KOPT-K1 (cell line): ENCODE data around the gene NOS1.

ENCODE experiments used
- H3K27ac ChIP-seq: fragments of 200-600 bp; sonication (generic); 2 replicates; pipeline ENCODE4 v1.5.1; 2016; ENCODE audit warnings: antibody characterized with exemption, mild to moderate bottlenecking, low read depth, low read length; ENCODE audit not compliant: poor library complexity, severe bottlenecking
- H3K36me3 ChIP-seq: fragments of 200-600 bp; sonication (generic); 2 replicates; pipeline ENCODE4 v1.5.1; 2017; ENCODE audit warnings: antibody characterized with exemption, mild to moderate bottlenecking, low read length, moderate library complexity; ENCODE audit not compliant: insufficient read depth
- H3K9me3 ChIP-seq: fragments of 200-600 bp; sonication (generic); 2 replicates; pipeline ENCODE4 v1.5.1; 2017; ENCODE audit warnings: antibody characterized with exemption, low read length, mild to moderate bottlenecking; ENCODE audit not compliant: insufficient read depth, poor library complexity, severe bottlenecking

NOS1 gene

GRCh38 chr12:117328556-117329100, 32.8 kb downstream of the NOS1 start:
- Histone ChIP-seq H3K36me3 (no peaks in the 10 kb centered on the region), H3K27ac (no peak overlapping the region), H3K9me3 (no peaks in the 10 kb centered on the region)

DNA sequence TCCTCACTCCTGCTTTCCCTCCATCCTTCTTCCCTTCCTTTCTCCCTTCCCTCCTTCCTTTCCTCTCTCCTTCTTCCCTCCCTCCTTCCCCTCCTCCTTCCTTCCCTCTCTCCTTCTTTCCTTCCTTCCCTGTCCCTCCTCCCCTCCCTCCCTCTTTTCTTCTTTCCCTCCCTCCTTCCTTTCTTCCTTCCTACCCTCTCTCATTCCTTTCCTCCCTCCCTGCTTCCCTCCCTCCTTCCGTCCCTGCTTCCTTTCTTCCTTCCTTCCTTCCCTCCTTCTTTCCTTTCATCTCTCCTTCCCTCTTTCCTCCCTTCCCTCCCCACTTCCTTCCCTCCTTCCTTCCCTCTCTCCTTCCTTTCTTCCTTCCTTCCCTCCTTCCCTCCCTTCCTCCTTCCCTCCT, 39.0 kb downstream of the NOS1 start:
- Histone ChIP-seq H3K27ac (no peak overlapping the region), H3K9me3 (no peaks in the 10 kb centered on the region), H3K36me3 (no peaks in the 10 kb centered on the region)

GRCh38 chr12:117321572-117321971, 39.9 kb downstream of the NOS1 start:
- Histone ChIP-seq H3K36me3 (no peaks in the 10 kb centered on the region), H3K27ac (no peak overlapping the region), H3K9me3 (peaks cover under 1% of the 10 kb centered on the region)

DNA sequence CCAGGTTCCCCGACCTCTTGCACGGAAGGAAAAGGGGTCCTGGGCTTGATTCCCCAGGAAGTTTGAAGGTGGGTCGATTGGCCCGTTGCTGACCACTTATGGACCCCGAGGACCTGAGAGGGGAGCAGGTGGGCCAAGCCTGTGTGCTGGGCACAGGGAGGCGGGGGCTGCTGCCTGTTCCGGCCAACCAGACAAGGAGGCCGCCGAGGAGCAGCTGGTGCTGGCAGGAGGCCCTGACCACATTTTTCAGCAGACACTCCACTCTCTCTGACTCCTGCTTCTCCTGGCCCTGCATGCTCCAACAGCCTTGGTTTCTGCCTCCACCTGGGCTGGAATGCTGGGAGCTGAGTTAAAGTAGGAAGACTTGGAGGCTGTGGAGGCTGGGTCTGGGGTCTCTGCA, 42.8 kb downstream of the NOS1 start:
- H3K9me3 ChIP-seq: peaks cover 12% of the 10 kb centered on the region
- no peak overlapping the region for H3K27ac ChIP-seq
- H3K36me3 ChIP-seq: no peaks in the 10 kb centered on the region

DNA sequence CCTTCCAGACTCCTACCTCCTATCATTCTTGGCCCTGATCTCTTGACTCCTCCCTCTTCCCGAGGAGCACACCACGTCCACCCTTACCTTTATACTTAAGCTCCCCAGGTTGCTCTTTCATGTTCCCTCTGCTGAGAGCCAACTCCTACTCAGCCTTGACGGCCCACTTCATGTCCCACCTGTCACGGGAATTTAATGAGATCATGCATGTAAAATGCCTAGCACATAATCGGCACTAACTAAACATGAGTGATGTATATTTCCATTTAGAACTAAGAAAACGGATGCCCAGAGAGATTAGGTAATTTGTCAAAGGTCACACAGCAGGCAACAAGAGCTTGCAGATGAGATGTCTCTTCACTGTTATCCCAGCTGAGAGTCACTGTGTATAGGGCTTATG, 45.1 kb downstream of the NOS1 start:
- H3K9me3 ChIP-seq: peaks cover 12% of the 10 kb centered on the region
- no peak overlapping the region for H3K27ac ChIP-seq
- no peaks in the 10 kb centered on the region for H3K36me3 ChIP-seq

DNA sequence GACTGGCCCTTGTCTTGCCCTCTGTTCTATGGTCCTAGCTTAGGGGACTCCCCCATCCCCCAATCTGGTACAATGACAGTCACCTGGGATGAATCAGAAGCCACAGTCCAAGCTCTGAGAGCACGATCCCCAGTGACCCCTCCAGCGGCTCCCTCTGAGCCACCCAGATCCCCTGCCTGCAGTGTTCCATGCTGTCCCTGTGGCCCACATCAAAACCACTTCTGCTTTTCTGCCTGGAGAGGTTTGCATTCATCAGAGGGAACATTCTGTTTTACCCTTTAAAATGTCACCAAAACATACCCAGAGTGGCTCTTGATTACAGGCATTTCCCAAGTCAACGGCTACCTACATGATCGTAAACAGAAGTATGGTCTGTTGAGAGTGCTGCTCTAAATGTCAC, 47.5 kb downstream of the NOS1 start:
- no peak overlapping the region for H3K27ac ChIP-seq
- H3K9me3 ChIP-seq: peaks cover 12% of the 10 kb centered on the region
- no peaks in the 10 kb centered on the region for H3K36me3 ChIP-seq

DNA sequence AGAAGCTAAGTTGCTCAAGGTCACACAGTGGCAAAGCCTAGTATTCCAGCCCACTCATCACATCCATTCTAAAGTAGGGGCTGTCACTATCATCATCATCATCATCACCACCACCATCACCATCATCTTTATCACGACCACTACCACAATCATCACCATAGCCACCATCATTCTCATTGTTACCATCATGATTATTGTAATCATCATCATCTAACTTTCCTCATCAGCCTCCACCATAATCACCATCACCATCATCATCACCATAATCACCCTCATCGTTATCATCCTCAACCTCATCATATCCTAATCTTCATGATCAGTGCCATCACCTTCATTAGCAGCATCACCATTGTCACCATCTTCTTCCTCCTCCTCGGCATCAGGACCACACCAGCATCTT, 48.7 kb downstream of the NOS1 start:
- Histone ChIP-seq H3K27ac (no peak overlapping the region), H3K36me3 (no peaks in the 10 kb centered on the region), H3K9me3 (peaks cover 12% of the 10 kb centered on the region)

GRCh38 chr12:117309276-117309925, 52.0 kb downstream of the NOS1 start:
- no peaks in the 10 kb centered on the region for H3K9me3 ChIP-seq
- no peaks in the 10 kb centered on the region for H3K36me3 ChIP-seq
- no peak overlapping the region for H3K27ac ChIP-seq

GRCh38 chr12:117300174-117300573, 61.3 kb downstream of the NOS1 start:
- Histone ChIP-seq H3K9me3 (no peaks in the 10 kb centered on the region), H3K36me3 (no peaks in the 10 kb centered on the region), H3K27ac (no peak overlapping the region)

DNA sequence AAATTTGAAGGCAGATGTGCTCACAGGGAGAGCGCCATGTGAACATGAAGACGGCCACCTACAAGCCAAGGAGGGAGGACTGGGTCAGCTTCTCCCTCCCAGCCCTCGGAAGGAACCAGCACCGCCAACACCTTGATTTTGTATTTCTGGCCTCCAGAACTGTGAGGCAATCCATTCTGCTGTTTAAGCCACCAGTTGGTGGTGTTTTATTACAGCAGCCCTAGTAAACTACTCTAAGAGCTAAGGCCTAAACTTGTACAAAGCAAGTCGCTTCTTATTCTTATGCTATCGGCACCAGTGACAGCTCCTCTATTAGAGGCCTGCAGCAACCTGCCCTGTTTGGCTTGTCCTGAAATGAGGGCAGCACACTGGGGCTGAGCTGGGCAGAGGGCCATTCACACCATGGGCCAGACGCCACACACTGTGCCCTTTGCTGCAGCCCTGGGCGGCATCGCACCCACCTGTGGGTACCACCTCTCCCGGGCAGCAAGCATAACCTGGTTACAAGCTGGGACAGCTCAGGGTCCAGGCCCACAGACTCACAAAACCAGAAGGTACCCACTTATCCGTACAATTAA, 62.7 kb downstream of the NOS1 start:
- Histone ChIP-seq H3K36me3 (no peaks in the 10 kb centered on the region), H3K9me3 (no peaks in the 10 kb centered on the region), H3K27ac (no peak overlapping the region)

DNA sequence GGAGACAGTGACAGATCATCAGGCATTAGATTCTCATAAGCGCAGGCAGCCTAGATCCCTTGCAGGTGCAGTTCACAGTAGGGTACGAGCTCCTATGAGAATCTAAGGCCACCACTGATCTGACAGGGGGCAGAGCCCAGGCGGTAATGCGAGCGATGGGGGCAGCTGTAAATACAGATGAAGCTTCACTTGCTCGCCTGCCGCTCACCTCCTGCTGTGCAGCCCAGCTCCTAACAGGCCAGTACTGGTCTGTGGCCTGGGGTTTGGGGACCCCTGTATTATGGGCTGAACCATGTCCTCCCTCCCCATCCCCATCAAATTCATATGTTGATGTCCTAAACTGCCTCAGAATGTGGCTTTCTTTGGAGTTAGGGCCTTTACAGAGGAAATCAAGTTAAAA, 63.2 kb downstream of the NOS1 start:
- Histone ChIP-seq H3K27ac (no peak overlapping the region), H3K9me3 (no peaks in the 10 kb centered on the region), H3K36me3 (no peaks in the 10 kb centered on the region)

DNA sequence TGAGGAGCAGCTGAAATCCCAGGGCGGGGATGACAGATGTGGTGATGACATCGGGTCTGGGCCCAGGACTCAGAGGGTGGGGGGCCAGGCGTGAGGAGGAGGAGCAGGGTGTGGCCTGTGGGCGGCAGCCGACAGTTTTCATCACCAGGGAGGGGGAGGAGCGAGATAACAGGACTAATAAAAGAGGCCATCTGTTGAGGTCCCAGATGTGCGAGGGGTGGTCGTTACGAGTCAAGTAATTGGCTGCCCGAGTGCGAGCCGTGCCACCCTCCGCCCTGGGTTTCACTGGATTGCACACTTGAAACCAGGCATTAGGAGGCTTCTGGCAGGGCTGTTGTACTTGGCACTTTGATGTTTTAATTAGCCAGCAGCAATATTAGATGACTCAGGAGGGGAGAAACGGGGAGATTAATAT, 67.2 kb downstream of the NOS1 start:
- H3K27ac ChIP-seq: no peak overlapping the region
- no peaks in the 10 kb centered on the region for H3K9me3 ChIP-seq
- no peaks in the 10 kb centered on the region for H3K36me3 ChIP-seq

DNA sequence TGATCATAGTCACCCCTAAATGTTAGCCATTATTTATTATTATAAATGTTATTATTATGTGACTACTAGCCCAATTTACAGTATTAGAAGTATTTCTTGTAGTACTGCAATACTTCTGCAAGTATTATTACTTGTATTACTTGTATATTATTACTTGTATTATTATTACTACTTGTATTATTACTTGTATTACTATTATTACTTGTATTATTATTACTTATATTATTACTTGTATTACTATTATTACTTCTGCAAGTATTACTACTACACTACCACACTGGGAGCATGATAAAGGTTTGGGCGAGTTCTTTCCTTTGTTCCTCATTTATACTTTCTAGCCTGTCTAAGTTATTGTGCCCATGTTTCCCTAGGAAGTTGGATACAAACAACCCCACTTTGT, 67.9 kb downstream of the NOS1 start:
- Histone ChIP-seq H3K9me3 (no peaks in the 10 kb centered on the region), H3K36me3 (no peaks in the 10 kb centered on the region), H3K27ac (no peak overlapping the region)

DNA sequence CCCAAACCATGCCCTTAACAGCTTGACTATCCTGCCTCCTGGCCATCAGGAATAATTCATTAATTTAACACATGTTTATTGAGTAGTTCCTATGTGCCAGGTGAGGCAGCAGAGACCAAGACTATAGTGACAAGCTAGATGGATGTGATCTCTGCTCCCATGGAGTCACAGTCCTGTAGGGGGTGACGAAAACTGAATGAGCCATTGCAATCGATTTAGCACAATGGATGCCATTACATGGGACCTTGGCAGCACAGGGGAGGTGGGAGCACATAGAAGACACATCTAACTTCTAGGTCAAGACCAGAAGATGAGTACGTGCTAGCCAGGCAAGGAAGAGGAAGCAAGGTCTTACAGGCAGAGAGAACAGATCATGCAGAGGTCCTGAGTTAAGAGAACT, 68.7 kb downstream of the NOS1 start:
- no peak overlapping the region for H3K27ac ChIP-seq
- no peaks in the 10 kb centered on the region for H3K36me3 ChIP-seq
- no peaks in the 10 kb centered on the region for H3K9me3 ChIP-seq

DNA sequence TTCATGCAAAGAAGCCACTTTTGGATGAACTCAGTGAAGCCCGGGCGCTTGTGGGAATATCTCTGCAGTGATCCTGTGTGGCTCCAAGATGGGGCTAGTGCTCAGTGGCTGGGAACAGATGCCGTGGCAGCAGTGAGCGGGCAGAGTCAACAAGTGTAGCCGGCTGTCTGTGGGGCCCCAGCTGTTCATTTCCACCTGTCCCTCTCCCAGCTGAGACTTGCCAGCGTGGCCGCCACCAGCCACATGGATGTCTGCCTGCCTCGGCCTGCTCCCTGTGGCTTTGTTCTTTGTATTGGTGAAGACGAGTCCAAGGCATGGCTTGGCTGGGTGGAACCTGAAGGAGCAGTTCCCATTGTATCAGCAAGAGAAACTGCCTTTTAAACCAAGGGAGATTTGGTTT, 77.3 kb downstream of the NOS1 start:
- Histone ChIP-seq H3K27ac (no peak overlapping the region), H3K36me3 (no peaks in the 10 kb centered on the region), H3K9me3 (no peaks in the 10 kb centered on the region)

DNA sequence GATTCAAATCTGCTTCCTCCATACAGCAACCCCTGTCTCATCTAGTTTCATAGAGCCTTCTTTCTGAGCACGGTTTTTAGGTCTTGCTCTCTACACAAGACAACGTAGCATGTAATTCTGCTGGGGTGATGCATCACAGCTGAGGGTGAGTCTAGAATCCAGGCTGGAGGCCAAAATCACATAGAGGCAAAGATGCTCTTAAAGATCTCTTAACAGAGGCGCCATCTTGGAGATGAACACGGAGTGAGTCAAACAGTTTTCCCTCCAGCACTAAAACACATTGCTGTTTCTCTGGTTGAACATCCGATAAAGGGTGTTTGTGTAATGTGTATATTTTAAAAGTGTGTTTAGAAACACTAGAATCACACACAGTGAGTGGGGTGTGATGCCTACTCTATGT, 78.9 kb downstream of the NOS1 start:
- Histone ChIP-seq H3K36me3 (no peaks in the 10 kb centered on the region), H3K27ac (no peak overlapping the region), H3K9me3 (no peaks in the 10 kb centered on the region)
